K562 (cell line): ENCODE data around the gene ADGRE2. TPM values are rescaled to one million over a fixed set of nuclear protein-coding genes. Genes with fewer than 3 reads are reported as not detected.
"Not testable (repeated sequence)": the region's sequence is repeated elsewhere in the genome, so short reads cannot be mapped to it uniquely, and the experiment has no call there.

Experiments used
- ATAC-seq: fragments of 200-7000 bp; cut with Tn5 transposase; 3 replicates; pipeline ENCODE4 v1.9.1; 2020; ENCODE audit warnings: moderate library complexity
- BruUV-seq: library from RNA; stranded (reverse); fragments of 400-500 nt; replicated peaks from 2 replicates; lab custom pipeline; 2021; lab: Mats Ljungman, UMichigan
- CTCF ChIA-PET: fragments of 300-600 bp; formaldehyde crosslinking; extraction: SDS; loops from one replicate; lab custom pipeline; 2021; ENCODE audit warnings: low intra/inter-chr PET ratio; lab: Yijun Ruan, JAX
- POLR2A ChIA-PET: fragments of 300-600, 350-650 bp; sonication (Branson Sonifier 250); formaldehyde crosslinking; extraction: SDS; loops from one replicate; lab custom pipeline; 2021; ENCODE audit warnings: antibody characterized with exemption, inconsistent platforms; lab: Yijun Ruan, JAX
- DNase-seq, 4 experiments: peaks; one replicate each; pipeline versions ENCODE4 v3.0.0 to v3.0.0-alpha.2; 2011 to 2018; ENCODE audit warnings: low spot score in 3 of 4, mixed read lengths in 3 of 4; ENCODE audit errors: extremely low read depth in 1 of 4
- FAIRE-seq: peaks from 2 replicates; lab custom pipeline; 2011; peaks lifted over from hg19 to GRCh38; lab: Jason Lieb, UNC
- H2AFZ ChIP-seq: 2 replicates; pipeline ENCODE4 v1.6.0; 2011; ENCODE audit warnings: low read depth, low read length, control low read depth, inconsistent platforms
- H3K27ac ChIP-seq: fragments of 200-600 bp; 3 replicates; pipeline ENCODE4 v1.8.0; 2011; ENCODE audit warnings: low read depth, mild to moderate bottlenecking, control low read depth, inconsistent platforms, low read length, moderate library complexity, mixed read lengths; ENCODE audit errors: extremely low read depth
- H3K27me3 ChIP-seq, 2 experiments: fragments of 300-600 bp in 1 of 2; 2 replicates in 1 of 2; 3 replicates in 1 of 2; pipeline versions ENCODE4 v1.6.0 to v1.8.0; 2011; ENCODE audit warnings: inconsistent platforms in 2 of 2, low read length in 2 of 2, mild to moderate bottlenecking in 1 of 2, mixed read lengths in 1 of 2, moderate library complexity in 1 of 2; ENCODE audit not compliant: control insufficient read depth in 2 of 2, insufficient read depth in 2 of 2
- H3K36me3 ChIP-seq: fragments of 300-600 bp; 3 replicates; pipeline ENCODE4 v1.8.0; 2011; ENCODE audit warnings: mild to moderate bottlenecking, low read length, inconsistent platforms; ENCODE audit not compliant: control insufficient read depth, insufficient read depth
- H3K4me1 ChIP-seq, 2 experiments: fragments of 200-600 bp in 1 of 2; replicated peaks in 1 of 2; 2 replicates in 1 of 2; 3 replicates in 1 of 2; pipeline versions ENCODE4 v1.5.1 to v1.8.0; 2011; ENCODE audit warnings: inconsistent platforms in 2 of 2, low read length in 2 of 2, mild to moderate bottlenecking in 1 of 2, mixed read lengths in 1 of 2, moderate library complexity in 1 of 2; ENCODE audit not compliant: control insufficient read depth in 2 of 2, insufficient read depth in 2 of 2
- H3K4me2 ChIP-seq: 2 replicates; pipeline ENCODE4 v1.6.1; 2011; ENCODE audit warnings: low read length, control low read depth, inconsistent platforms, mixed read lengths; ENCODE audit not compliant: insufficient read depth
- H3K4me3 ChIP-seq: fragments of 200-600 bp; sonication (generic), shearing (Covaris generic); 2 replicates; pipeline ENCODE4 v1.5.1; 2016; ENCODE audit warnings: control low read depth, inconsistent platforms
- H3K79me2 ChIP-seq: fragments of 200-600 bp; 3 replicates; pipeline ENCODE4 v1.8.0; 2011; ENCODE audit warnings: low read length, inconsistent platforms; ENCODE audit not compliant: control insufficient read depth, insufficient read depth
- H3K9ac ChIP-seq, 2 experiments: 2 replicates each; pipeline versions ENCODE4 v1.6.0 to v1.6.1; 2011; ENCODE audit warnings: low read depth in 2 of 2, low read length in 2 of 2, control low read depth in 1 of 2, inconsistent platforms in 1 of 2, mild to moderate bottlenecking in 1 of 2, mixed read lengths in 1 of 2; ENCODE audit not compliant: insufficient read depth in 1 of 2
- H3K9me1 ChIP-seq: one replicate; pipeline ENCODE4 v1.6.0; 2011; ENCODE audit warnings: inconsistent platforms, mild to moderate bottlenecking, low read length, moderate library complexity; ENCODE audit not compliant: control insufficient read depth, insufficient read depth
- H3K9me3 ChIP-seq: replicated peaks from 2 replicates; pipeline ENCODE4 v1.5.1; 2011; ENCODE audit warnings: low read depth, low read length, inconsistent platforms; ENCODE audit not compliant: control insufficient read depth, insufficient read depth
- H4K20me1 ChIP-seq: replicated peaks from 2 replicates; pipeline ENCODE4 v1.6.1; 2011; ENCODE audit warnings: low read length, inconsistent platforms, mixed read lengths; ENCODE audit not compliant: control insufficient read depth, insufficient read depth
- ADNP ChIP-seq: fragments of 200-800 bp; sonication (Bioruptor generic); IDR thresholded peaks from 2 replicates; pipeline ENCODE4 v1.6.1; 2016; ENCODE audit warnings: missing genetic modification characterization, missing compliant biosample characterization
- CBFA2T3 ChIP-seq: fragments of 450-650 bp; IDR thresholded peaks from 2 replicates; pipeline ENCODE4 v1.6.1; 2017
- CHD2 ChIP-seq: IDR thresholded peaks from 2 replicates; pipeline ENCODE4 v1.6.1; 2011; ENCODE audit warnings: low read depth, low read length
- KDM1A ChIP-seq, 2 experiments: fragments of 450-650 bp; IDR thresholded peaks; 2 replicates each; pipeline ENCODE4 v1.6.1; 2016; ENCODE audit warnings: mild to moderate bottlenecking in 2 of 2
- NFRKB ChIP-seq: fragments of 450-650 bp; IDR thresholded peaks from 2 replicates; pipeline ENCODE4 v1.6.1; 2016; ENCODE audit warnings: low read depth
- SPI1 ChIP-seq: IDR thresholded peaks from 2 replicates; pipeline ENCODE4 v1.6.1; 2011; ENCODE audit warnings: low read depth, low read length, control low read depth, borderline replicate concordance
- TEAD4 ChIP-seq, 2 experiments: sonication (generic) in 1 of 2; formaldehyde crosslinking in 1 of 2; IDR thresholded peaks; 2 replicates each; pipeline versions ENCODE4 v1.6.1 to v1.8.0; 2012 to 2022; ENCODE audit warnings: borderline replicate concordance in 1 of 2, inconsistent platforms in 1 of 2, low read length in 1 of 2, mild to moderate bottlenecking in 1 of 2, missing genetic modification reagents in 1 of 2
- ZBTB7A ChIP-seq: IDR thresholded peaks from 2 replicates; pipeline ENCODE4 v1.6.1; 2011; ENCODE audit warnings: low read depth, mild to moderate bottlenecking, low read length, moderate library complexity, borderline replicate concordance; ENCODE audit not compliant: control insufficient read depth
- ZNF639 ChIP-seq, 2 experiments: fragments of 200-800 bp in 1 of 2; sonication (Bioruptor generic) in 1 of 2; sonication (generic) in 1 of 2; formaldehyde crosslinking in 1 of 2; IDR thresholded peaks in 1 of 2; conservative IDR thresholded peaks in 1 of 2; 2 replicates each; pipeline versions ENCODE4 v1.5.0 to v1.6.1; 2016 to 2020; ENCODE audit warnings: missing compliant biosample characterization in 1 of 2, missing genetic modification characterization in 1 of 2, missing genetic modification reagents in 1 of 2
- WGBS: fragments of 100-300 bp; shearing (Covaris generic); methylation state at CpG from one replicate; pipeline ENCODE4 v1.1.6; 2016; ENCODE audit warnings: low coverage, mixed read lengths; ENCODE audit not compliant: insufficient coverage; ENCODE audit errors: missing lambda C conversion rate; 5-methylcytosine and 5-hydroxymethylcytosine counted together
- in situ Hi-C: fragments of 300-500 bp; cut with MboI; formaldehyde crosslinking; loops from 4 replicates; pipeline ENCODE4 v1.15.0; 2018; ENCODE audit warnings: inconsistent platforms, mixed read lengths
- intact Hi-C: fragments of 100-400 bp; cut with micrococcal nuclease; formaldehyde crosslinking; loops from 2 replicates; pipeline ENCODE4 v1.14.2; 2022
- polyA plus RNA-seq, 8 experiments: library from polyadenylated mRNA; depleted of rRNA in 4 of 8; stranded (reverse) in 5 of 8; unstranded in 3 of 8; fragments of >200 nt; fragmentation: Nextera tagmentation in 2 of 8; fragmentation: Illumina TruSeq in 1 of 8; extraction: Ambion mirVana in 2 of 8; extraction: Trizol in 1 of 8; gene quantifications; 2 replicates each; pipeline versions ENCODE4 v1.2.1 to v1.2.3, GENCODE V29; 2011 to 2014; ENCODE audit warnings: inconsistent platforms in 1 of 8, missing spikeins in 1 of 8
- total RNA-seq, 7 experiments: library from RNA; depleted of rRNA in 6 of 7; stranded (reverse); fragments of >200 nt in 6 of 7; fragmentation: Illumina TruSeq in 2 of 7; extraction: Trizol in 2 of 7; gene quantifications; 2 replicates each; pipeline versions ENCODE4 v1.2.1 to v1.2.3, GENCODE V29; 2011 to 2021; ENCODE audit warnings: low replicate concordance in 1 of 7

Gene ADGRE2
- total and polyA plus RNA-seq, 9 of the 15 experiments (the other 6 are each of a cell fraction or from before 2014, with no cell fraction given): 4.3 to 17.3 (median 9.8) TPM

- TF ChIP-seq CHD2 (peak; percentile 47; the same call in 1 of the 2 replicates), TEAD4 (IDR thresholded peaks at IDR 0.05; ENCODE audit: low read length) (peak; percentile 24; the same call in 1 of the 2 replicates), ZNF639 (CRISPR knock-in tag; conservative IDR thresholded peaks at IDR 0.05 in 1 of 2, IDR thresholded peaks at IDR 0.05 in 1 of 2) (peak in 1 of 2 experiments; percentile 12; a peak in 1 of 4 replicates), ADNP (peak; percentile 78; the same call in 1 of the 2 replicates), CBFA2T3 (0 out of 2 replicates have a peak, but pooled peaks have one; percentile 11), NFRKB (peak; percentile 70), ZBTB7A (peak; percentile 47; the same call in 1 of the 2 replicates), KDM1A (IDR thresholded peaks at IDR 0.05) (0 out of 4 replicates have a peak, but pooled peaks of 1 of the 2 experiments have one; percentile 4), SPI1 (peak; percentile 73; the same call in 1 of the 2 replicates)
- TF ChIP-seq TEAD4 (CRISPR knock-in tag; IDR thresholded peaks at IDR 0.05; ENCODE audit: borderline replicate concordance): not testable (repeated sequence)
- TF ChIP-seq, all 486 proteins: peak for 9; not testable (repeated sequence) for 477
- peak; percentile 56 for ATAC-seq
- FAIRE-seq: peak; percentile 56
- H3K4me3 ChIP-seq, H3K79me2 ChIP-seq, intact Hi-C loops, CTCF ChIA-PET, H3K9me1 ChIP-seq, H4K20me1 ChIP-seq, H3K27me3 ChIP-seq, BruUV-seq, H3K36me3 ChIP-seq, H3K9me3 ChIP-seq: not testable (repeated sequence)
- Histone ChIP-seq H2AFZ (peak overlapping the region; percentile 86), H3K4me1 (peaks cover 23 to 27% of the 10 kb centered on the region in 2 experiments), H3K9ac (peak overlapping the region in 1 of 2 experiments; percentile 62; a peak in 3 of 4 replicates), H3K27ac (peak overlapping the region; percentile 86), H3K4me2 (peak overlapping the region; percentile 55; the same call in 1 of the 2 replicates)
- DNase-seq: peak in 2 of 4 experiments; percentile 23 to 69
- in situ Hi-C loops: loop anchor here (5.0 to 10.0 kb wide), 2 partner anchors 209 to 411 kb away; partner anchors contain the start of gene NDUFB7
- 23% methylated on average over 6 of the region's 8 CpGs for WGBS
- POLR2A ChIA-PET: interaction anchor here (0.6 kb wide), 2 partner anchors 49 to 1423 kb away, joined by 3 read pairs; no protein-coding TSS in a partner anchor
Observed at GRCh38 chr19:14783410-14783998, 5.1 kb upstream of the ADGRE2 start.
